GM23248 (cell line): Measurements from ENCODE around the gene PTPRK.

Source experiments
- EZH2 ChIP-seq: fragments of 200-600 bp; sonication (generic); IDR thresholded peaks from 2 replicates; pipeline ENCODE4 v1.6.1; 2018; ENCODE audit warnings: antibody characterized with exemption, mild to moderate bottlenecking; ENCODE audit not compliant: insufficient read depth, poor library complexity, severe bottlenecking
- EZH2phosphoT487 ChIP-seq: fragments of 200-600 bp; sonication (generic); IDR thresholded peaks from 2 replicates; pipeline ENCODE4 v1.6.1; 2018; ENCODE audit warnings: antibody characterized with exemption, moderate library complexity, mild to moderate bottlenecking, low read depth; ENCODE audit not compliant: insufficient read depth

DNA sequence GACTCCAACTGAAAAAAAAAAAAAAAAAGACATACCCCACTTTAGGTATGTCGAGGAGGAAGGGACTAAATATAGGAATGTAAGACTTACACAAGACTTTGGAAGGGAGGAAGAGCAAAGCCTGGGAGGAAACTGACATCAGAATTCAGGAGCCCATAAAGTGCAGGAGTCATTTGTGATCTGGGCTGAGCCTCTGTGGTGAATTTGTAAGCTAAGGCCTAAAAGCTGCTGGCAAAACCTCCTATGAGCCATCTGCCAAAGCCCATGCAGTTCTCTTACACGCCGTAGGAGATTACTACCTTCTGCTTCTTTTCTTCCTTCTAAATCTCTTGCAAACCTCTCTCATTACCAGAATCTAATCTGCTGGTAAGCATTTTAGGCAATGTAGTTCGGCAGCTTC lies 567.6 kb downstream of the PTPRK start:
- no peak for TF ChIP-seq EZH2phosphoT487
- no peak for TF ChIP-seq EZH2
